Suprapubic skin (tissue), 3 donors: Measurements from ENCODE around the gene C16orf92.

ENCODE experiments used
- EP300 ChIP-seq: sonication (generic); formaldehyde crosslinking; IDR thresholded peaks from one replicate; pipeline ENCODE4 v1.6.1; 2017; ENCODE audit warnings: antibody characterized with exemption
- TF ChIP-seq, protein P1 (sequence below), 2 donors: fragments of 200-600 bp in 1 of 2; fragments of 450-650 bp in 1 of 2; sonication (generic) in 1 of 2; IDR thresholded peaks; one replicate each; pipeline ENCODE4 v1.5.1; 2016 to 2019; ENCODE audit warnings: antibody characterized with exemption in 2 of 2, mild to moderate bottlenecking in 1 of 2, moderate library complexity in 1 of 2

DNA sequence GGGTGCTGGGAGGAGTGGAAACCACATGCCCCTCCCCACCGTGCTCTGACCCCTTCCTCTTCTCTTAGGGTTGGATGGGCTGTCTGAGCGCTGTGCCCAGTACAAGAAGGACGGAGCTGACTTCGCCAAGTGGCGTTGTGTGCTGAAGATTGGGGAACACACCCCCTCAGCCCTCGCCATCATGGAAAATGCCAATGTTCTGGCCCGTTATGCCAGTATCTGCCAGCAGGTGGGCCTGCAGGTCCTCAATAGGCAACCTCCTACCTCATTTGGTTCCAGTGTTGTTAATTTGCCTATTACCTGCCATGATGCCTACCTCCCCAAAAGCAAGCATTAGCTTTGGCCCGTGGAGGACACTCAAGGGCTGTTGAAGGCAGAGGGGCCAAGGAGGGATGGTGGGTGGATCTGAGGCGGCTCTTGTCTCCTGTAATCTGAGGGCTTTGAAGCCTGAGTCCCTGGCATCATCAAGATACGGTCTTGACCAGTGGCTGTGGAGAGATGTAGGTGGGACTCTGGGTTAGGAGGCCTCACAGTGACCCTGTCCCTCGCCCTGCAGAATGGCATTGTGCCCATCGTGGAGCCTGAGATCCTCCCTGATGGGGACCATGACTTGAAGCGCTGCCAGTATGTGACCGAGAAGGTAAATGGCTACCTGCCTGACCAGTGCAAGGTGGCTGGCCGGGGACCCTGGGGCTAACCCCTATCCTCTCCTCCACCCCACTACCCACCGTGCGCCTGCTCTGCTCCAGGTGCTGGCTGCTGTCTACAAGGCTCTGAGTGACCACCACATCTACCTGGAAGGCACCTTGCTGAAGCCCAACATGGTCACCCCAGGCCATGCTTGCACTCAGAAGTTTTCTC lies 46.0 kb downstream of the C16orf92 start:
- TF ChIP-seq, protein P1, sequence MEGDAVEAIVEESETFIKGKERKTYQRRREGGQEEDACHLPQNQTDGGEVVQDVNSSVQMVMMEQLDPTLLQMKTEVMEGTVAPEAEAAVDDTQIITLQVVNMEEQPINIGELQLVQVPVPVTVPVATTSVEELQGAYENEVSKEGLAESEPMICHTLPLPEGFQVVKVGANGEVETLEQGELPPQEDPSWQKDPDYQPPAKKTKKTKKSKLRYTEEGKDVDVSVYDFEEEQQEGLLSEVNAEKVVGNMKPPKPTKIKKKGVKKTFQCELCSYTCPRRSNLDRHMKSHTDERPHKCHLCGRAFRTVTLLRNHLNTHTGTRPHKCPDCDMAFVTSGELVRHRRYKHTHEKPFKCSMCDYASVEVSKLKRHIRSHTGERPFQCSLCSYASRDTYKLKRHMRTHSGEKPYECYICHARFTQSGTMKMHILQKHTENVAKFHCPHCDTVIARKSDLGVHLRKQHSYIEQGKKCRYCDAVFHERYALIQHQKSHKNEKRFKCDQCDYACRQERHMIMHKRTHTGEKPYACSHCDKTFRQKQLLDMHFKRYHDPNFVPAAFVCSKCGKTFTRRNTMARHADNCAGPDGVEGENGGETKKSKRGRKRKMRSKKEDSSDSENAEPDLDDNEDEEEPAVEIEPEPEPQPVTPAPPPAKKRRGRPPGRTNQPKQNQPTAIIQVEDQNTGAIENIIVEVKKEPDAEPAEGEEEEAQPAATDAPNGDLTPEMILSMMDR (IDR thresholded peaks at IDR 0.05): peak; percentile 12 to 44
- no peak for TF ChIP-seq EP300
